NCI-H1048 (cell line): Measurements from ENCODE around the gene USP30.

ENCODE experiments used
- DNase-seq: peaks from one replicate; lab custom pipeline; 2025; lab: John Stamatoyannopoulos, UW

The USP30 gene

GRCh38 chr12:109126784-109127183 is 74.4 kb downstream of the USP30 start:
- no peak for DNase-seq

- DNase-seq, result no peak
Observed at GRCh38 chr12:109127533-109128242, 75.3 kb downstream of the USP30 start.

- DNase-seq, result no peak
Observed at GRCh38 chr12:109130297-109131153, 78.1 kb downstream of the USP30 start.

DNA sequence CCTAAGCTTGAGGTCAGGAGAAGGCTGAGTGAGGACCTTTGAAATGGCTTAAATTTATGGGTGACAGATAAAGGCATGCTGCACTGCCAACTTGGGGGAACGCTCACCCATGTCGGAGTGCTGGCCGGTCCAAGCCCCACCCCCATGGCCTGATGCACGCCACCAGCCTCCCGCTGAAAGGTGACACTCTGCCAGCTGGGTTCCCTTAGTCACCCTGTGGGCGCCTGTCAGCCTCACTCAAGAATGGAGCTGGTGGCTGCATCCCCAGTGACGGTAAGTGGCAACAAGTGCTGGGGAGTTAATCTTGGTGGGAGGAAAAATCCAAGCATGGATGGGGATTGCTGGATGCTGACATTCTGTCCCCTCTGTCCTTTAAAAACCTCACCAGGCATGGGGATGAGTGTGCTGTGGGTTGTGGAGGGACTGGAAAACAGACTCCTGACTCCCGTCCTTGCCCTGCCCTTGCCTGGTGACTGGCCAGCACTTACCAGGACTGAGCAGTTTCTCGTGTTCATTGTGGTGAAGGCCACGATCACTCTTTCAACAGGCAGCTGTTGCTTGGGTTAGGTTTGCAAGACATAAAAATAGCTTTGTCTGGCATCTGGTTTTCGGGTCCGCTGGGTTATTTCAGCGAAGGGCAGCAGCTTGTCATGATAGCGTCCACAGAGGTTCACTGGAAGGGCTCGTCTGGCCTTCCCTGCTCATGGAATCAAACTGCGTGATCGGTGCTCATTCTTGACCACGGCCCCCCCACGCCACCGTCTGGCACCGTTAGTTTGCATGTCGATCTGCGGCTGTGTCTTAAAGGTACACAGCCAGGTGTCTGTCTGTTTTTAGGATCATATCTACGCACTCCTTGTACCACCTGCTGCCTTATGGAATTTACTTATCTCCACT is 79.0 kb downstream of the USP30 start:
- no peak for DNase-seq

- no peak for DNase-seq
Observed at GRCh38 chr12:109134186-109134917, 82.0 kb downstream of the USP30 start.

DNA sequence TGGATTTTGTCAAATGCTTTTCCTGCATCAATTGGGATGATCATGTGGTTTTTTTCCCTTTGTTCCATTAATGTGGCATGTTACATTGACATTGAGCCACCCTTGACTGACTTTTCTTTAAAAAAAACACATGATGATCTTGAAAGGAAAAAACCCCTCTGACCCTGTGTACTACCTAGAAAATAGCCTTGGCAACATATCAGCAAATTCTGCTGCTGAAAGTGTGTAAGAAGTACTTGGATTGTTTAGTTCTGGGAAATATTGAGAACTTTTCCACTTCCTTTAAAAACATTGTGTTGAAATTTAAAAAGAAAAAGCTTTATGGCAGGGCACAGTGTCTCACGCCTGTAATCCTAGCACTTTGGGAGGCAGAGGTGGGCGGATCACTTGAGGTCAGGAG is 84.7 kb downstream of the USP30 start:
- no peak for DNase-seq
